ENCODE data around the gene ZNF77. TPM values are rescaled to one million over a fixed set of nuclear protein-coding genes. Genes with fewer than 3 reads are reported as not detected.
"Not testable (repeated sequence)": the region's sequence is repeated elsewhere in the genome, so short reads cannot be mapped to it uniquely, and the experiment has no call there.

The ZNF77 gene
- polyA plus RNA-seq, 10 donors = 3.6 to 8.9 (median 5.0) TPM

DNA sequence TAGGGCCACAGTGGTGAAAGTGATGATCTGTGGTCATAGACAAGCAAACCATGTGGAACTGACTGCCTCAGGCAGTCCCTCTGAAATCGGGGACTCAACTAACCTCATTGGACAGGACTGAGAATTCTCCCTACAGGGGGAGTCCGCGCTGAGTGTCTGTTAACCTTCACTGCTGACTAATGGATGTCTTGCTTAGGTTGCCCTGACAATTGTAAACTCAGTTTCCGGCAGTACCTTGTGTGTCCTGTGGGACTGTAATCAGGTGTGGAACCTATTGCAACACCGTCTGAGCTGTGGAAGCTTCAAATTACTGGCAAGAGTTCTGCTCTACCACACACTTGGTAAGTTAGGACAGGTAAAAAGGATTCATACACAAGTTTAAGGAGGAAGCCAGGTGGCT lies 21.8 kb downstream of the ZNF77 start:
- no peak for DNase-seq

DNA sequence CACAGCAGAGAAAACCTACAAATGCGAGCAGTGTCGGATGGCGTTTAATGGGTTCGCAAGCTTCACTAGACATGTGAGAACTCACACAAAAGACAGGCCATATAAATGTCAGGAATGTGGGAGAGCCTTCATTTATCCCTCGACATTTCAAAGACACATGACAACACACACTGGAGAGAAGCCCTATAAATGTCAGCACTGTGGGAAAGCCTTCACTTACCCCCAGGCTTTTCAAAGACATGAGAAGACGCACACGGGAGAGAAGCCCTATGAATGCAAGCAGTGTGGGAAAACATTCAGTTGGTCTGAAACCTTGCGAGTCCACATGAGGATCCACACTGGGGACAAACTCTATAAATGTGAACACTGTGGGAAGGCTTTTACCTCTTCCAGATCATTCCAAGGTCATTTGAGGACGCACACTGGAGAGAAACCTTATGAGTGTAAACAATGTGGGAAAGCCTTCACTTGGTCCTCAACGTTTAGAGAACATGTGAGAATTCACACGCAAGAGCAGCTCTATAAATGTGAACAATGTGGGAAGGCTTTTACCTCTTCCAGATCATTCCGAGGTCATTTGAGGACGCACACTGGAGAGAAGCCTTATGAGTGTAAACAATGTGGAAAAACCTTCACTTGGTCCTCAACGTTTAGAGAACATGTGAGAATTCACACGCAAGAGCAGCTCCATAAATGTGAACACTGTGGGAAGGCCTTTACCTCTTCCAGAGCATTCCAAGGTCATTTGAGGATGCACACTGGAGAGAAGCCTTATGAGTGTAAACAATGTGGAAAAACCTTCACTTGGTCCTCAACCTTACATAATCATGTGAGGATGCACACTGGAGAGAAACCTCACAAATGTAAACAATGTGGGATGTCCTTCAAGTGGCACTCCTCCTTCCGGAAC lies 27.2 kb downstream of the ZNF77 start:
- DNase-seq = no peak

DNA sequence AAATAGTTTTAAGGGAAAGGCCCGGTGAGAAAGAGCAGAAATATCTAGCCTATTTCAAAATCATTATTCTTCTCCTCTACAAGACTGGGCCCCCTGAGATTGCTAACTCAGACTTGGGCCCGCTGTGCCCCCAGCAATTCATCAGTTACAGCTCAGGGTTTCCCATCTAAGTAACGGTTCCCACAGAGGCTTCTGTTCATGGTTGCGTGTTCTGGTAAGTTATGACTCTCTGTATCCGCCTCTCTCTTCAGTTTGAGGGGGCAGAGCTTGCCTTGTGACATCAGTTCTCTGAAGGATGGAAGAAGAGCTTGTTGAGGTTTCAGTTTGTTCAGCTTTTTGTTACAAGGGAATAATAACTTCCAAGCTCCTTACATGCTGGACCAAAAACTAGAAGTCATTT lies 32.5 kb downstream of the ZNF77 start:
- no peak for DNase-seq

DNA sequence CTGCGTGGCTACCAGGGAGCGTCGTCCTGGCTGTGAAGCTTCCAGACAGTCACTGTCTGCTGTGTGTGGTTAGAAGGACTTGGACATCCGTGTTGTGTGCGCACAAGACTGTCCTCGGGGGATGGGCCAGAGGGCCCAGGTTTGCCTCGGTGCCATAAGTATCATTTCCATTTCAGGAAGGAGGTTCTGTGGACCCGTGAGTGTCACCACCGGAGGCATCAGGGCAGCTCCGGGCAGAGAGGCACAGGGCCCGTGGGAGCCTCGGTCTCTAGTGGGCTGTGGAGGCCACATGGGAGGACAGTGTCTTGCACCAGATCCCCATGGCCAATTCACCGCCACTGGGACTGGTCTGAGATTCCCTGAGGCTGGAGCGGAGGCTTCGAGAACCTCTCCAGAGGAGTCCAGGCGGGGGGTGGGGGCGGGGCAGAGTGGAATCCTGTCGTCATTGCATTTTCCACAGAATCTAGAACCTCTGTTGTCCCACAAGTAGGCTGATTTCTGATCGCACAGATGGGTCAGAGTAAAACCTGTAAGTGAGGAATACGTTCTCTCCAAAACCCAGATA lies 38.1 kb downstream of the ZNF77 start:
- DNase-seq = no peak

DNA sequence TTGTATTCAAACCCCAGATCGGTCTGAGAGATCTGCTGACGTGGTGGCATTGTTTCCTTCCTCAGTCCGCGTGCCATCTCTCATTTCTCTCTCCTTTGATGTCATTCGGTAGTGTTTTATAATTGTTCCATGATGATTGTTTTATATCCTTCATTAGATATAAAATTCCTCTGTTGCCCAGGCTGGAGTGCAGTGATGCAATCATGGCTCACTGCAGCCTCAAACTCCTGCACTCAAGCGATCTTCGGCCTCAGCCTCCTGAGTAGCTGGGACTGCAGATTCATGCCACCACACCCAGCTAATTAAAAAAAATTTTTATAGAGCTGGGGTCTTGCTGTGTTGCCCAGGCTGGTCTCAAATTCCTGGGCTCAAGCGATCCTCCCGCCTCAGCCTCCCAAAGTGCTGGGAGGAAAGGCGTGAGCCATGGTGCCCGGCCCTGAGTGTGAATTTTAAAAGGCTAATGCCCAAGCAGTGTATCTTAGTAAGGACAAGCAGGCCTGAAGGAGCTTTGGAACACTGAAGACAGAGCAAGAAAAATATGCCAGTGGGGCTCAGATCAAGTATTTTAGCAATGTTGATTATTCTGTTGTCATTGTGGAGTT lies 38.8 kb downstream of the ZNF77 start:
- no peak for DNase-seq

DNA sequence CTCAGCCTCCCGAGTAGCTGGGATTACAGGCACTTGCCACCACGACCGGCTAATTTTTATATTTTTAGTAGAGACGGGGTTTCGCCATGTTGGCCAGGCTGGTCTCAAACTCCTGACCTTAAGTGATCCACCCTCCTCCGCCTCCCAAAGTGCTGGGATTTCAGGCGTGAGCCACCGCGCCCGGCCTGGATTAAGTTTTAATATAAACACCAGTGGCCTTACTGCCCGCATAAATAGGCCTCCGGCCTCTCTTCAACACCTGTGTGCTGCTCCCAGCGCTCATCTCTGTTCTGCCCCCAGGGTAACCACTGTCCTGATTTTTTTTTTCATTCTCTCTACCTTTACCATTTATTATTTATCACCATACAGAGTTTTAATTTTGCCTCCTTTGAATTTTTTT lies 41.4 kb downstream of the ZNF77 start:
- DNase-seq = not testable (repeated sequence)

DNA sequence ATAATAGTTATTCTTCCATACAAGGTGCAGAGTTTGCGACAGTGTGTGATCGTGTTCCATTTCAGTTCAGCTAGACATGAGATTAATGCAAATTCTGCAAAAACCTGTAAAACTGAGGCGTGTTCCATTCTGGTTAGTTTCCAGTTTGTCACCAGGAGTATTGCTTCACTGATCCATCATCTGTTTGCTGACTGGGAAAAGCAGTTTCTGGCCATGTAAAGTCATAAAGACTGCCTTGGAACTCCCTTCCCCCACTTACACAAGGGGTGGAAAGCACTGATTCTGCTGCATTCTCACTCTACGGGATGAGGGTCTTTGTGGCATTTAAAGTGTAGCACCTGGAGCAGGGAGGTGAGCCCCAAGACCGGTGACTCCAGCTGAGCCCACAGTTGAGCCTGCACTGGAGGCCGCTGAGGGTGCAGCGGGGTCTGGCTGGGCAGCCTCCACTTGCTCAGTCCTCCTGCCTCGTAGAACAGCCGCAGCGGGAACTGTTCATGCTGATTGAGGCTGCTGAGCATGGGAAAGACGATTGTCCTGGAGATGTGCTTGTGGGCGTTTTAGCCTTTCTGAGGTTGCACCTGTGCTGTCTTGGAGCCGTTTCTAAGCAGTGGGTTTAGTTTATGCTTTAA lies 42.1 kb downstream of the ZNF77 start:
- no peak for DNase-seq

DNA sequence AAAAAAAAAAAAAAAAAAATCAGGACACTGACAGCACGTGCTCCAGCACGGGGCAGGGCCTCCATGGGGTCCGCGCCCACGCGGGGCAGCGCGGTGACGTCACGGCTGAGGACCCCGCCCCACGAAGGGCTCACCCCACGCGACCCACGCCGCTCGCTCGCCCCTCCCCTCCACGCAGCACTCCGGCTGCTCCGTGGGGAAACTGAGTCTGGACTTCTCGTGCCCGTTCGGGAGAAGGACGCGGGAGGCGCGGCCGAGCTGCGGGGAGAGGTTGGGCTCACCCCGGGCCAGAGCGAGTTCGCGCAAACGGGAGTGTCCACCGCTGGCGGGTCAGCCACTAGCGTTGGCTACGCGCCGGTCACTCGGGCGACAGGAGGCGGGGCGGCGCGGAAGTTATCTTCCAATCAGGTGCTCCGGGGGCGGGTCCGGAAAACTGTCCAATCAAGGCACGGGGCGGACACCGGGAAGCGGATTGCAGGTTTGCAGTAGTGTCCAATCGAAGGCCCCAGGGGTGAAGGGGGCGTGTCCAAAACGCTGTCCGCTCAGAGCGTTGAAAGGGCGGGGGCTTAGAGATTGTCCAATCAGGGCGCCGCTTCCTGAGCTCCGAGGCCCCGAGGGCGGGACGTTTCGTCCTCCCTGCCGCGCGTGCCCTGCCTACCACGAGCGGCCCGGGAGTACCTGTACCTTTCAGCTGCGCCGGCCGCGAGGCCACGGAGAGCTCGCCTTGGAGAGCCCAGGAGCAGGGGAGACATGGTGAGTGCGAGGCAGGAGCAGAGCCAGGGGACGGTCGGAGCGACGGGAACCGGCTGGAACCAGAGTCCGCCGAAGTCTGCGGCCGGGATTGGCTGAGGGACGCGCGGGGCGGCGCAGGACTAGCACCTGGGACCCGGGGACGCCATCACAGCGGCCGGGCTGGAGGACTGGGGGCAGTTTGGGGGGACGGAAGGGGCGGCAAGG lies 44.2 kb downstream of the ZNF77 start, which contains the start of gene ZNF57:
Gene ZNF57 (plus strand): TSS at position 633 of the 957 bp plus-strand sequence. CDS start 118 bp downstream, at position 751.
- peak; percentile 99 to 100 (median 99) for DNase-seq

DNA sequence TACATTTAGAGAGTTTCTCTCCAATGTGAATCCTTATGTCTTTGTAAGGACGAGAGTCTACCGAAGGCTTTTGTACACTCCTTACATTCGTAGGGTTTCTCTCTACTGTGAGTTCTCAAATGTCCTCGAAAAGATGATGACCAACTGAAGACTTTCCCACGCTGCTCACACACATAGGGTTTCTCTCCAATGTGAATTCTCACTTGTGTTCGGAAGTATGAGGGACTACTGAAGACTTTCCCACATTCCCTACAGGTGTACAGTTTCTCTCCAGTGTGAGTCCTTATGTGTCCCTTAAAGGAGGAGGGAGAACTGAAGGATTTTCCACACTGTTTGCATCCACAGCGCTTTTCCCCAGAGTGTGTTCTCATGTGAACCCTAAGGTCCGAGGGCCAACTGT lies 48.1 kb downstream of the ZNF77 start:
- no peak for DNase-seq

DNA sequence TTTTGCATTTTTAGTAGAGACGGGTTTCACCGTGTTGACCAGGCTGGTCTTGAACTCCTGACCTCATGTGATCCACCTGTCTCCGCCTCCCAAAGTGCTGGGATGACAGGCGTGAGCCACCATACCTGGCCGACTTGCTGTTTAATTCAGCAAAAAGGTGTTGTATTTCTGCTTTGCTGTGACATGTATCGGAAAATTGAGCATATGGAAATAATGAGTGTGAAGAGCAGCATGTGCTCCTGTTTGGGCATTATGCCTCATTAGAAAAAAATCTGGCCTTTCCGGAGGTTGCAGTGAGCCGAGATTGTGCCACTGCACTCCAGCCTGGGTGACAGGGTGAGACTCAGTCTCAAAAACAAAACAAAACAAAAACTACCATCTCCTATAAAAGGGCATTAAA lies 54.2 kb downstream of the ZNF77 start:
- not testable (repeated sequence) for DNase-seq

DNA sequence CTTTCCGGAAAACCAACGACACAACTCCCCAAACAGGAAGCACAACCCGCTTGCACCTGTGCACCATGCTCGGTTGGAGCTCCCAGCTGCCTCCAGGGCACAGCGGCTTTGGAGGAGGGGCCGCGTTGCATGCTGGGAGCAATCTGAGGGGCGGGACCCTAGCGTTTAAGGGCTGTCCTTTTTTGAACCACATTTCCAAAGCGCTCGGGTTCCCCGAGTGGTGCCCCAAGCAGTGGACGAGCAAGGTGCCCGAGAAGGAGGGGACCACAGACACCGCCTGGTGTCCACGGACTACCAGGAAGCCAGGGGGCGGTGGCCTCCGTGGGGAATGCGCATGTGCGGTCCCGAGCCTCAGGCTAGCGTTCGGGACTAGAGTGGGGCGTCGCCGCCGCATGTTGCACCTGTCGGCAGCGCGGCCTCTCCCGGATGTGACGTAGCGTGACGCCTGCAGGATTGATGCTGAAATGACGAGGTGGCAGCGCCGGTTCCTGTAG lies 56.0 kb downstream of the ZNF77 start:
- peak in 2 of 3 donors; percentile 16 to 43 for DNase-seq

DNA sequence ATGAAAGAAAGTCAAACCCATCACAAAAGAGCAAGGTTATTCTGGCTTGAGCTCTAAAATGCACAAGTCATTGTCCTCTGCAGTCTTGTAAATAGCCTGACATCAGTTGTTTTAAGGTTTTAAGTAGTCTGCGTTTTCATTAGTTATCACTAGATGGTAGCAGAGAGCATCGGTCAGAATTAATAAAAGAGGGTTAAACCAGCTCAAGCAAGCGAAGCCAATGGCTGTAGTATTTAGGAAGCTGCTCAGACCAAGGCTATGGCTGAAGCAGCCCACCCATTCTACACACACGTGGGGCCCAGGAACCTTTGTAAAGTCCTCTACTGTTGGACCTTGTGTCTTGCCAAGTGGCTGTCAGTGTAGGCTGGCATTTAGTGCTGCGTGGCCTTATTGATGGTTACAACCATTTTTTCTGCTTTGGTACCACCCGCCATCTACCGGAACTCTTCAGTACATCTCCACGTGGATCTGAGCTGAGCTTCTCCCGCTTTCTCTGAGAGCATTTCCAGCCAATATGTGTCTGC lies 57.3 kb downstream of the ZNF77 start:
- peak; percentile 46 to 81 (median 60) for DNase-seq

DNA sequence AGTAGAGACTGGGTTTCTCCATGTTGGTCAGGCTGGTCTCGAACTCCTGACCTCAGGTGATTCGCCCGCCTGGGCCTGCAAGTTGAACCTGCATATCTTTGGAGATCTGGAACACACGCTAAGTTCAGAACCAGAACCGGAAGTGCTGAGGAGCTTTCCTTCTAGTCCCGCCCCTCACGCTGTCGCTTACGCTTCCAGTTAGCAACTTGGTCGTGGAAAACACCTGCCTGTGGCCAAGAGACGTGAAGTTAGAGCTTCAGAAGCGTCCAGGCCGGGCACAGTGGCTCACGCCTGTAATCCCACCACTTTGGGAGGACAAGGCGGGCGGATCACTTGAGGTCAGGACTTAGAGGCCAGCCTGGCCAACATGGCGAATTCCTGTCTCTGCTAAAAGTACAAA lies 59.0 kb downstream of the ZNF77 start:
- no peak for DNase-seq

DNA sequence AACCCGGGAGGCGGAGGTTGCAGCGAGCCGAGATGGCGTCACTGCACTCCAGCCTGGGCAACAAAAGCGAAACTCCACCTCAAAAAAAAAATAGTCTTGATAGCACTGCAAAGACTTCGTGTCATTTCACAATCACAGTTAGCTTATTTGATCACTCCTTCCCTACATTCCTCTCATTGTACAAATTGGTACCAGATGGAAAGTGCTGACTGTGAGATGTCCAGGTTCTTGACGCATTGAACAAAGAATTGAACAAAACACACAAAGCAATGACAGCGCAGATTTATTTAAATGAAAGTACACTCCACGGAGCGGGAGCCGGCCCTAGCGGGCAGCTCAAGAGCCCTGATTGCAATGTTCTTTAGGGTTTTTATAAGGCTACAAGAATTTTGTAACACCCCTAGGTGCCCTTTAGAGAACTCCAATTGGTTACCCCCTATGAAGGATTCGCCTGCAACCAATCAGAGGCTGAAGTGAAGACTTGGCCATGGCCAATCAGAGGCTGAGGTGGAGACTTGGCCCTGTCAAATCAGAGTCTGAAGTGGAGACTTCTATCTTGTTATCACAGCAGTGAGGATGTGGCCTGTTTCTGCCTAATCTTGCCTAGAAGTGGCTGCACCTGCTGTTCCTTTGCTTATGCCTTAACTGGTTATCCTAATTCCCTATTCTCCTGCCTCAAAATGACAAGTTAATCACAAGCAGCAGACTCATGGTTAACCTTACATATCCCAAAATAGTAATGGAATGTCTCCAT lies 60.9 kb downstream of the ZNF77 start:
- no peak for DNase-seq

Other genes with a start within 250 kb of the ZNF77 start
- gene GNG7, start 242.3 kb downstream of the ZNF77 start, polyA plus RNA-seq (ENCODE audit: insufficient read length in 10 of 10) = 1 to 10 TPM; 1.6 to 3.6 (median 2.3) TPM
- gene DIRAS1, start 223.6 kb downstream of the ZNF77 start, polyA plus RNA-seq (ENCODE audit: insufficient read length in 10 of 10) = 1 to 10 TPM; 1.2 to 5.2 (median 2.0) TPM
- 10 to 100 TPM; 10.9 to 18.5 (median 14.3) TPM for gene SLC39A3, start 205.0 kb downstream of the ZNF77 start, polyA plus RNA-seq (ENCODE audit: insufficient read length in 10 of 10)
- 10 to 100 TPM; 67.0 to 89.5 (median 79.3) TPM for gene SGTA, start 161.7 kb downstream of the ZNF77 start, polyA plus RNA-seq (ENCODE audit: insufficient read length in 10 of 10)
- gene THOP1, start 159.5 kb downstream of the ZNF77 start, polyA plus RNA-seq (ENCODE audit: insufficient read length in 10 of 10) = 10 to 100 TPM; 34.6 to 54.8 (median 42.9) TPM
- gene ZNF554, start 125.1 kb downstream of the ZNF77 start, polyA plus RNA-seq (ENCODE audit: insufficient read length in 10 of 10) = 1 to 10 TPM; 4.5 to 7.7 (median 5.3) TPM
- 10 to 100 TPM; 11.0 to 20.9 (median 13.1) TPM for gene ZNF555, start 103.5 kb downstream of the ZNF77 start, polyA plus RNA-seq (ENCODE audit: insufficient read length in 10 of 10)
- gene ZNF556, start 77.6 kb downstream of the ZNF77 start, polyA plus RNA-seq (ENCODE audit: insufficient read length in 10 of 10) = 10 to 100 TPM; 21.6 to 50.3 (median 35.9) TPM
- 1 to 10 TPM; 2.2 to 4.9 (median 3.0) TPM for gene ZNF57, start 44.0 kb downstream of the ZNF77 start, polyA plus RNA-seq (ENCODE audit: insufficient read length in 10 of 10)
- under 1 TPM; 0.30 to 0.91 (median 0.55) TPM for gene TLE6, start 32.6 kb upstream of the ZNF77 start, polyA plus RNA-seq (ENCODE audit: insufficient read length in 10 of 10)
- gene TLE2, start 84.3 kb upstream of the ZNF77 start, polyA plus RNA-seq (ENCODE audit: insufficient read length in 10 of 10) = 10 to 100 TPM; 22.1 to 34.1 (median 26.1) TPM
- gene TLE5, start 117.5 kb upstream of the ZNF77 start, polyA plus RNA-seq (ENCODE audit: insufficient read length in 10 of 10) = 100 to 1,000 TPM; 595 to 763 (median 675) TPM
- 10 to 100 TPM; 47.1 to 69.0 (median 58.5) TPM for gene GNA11, start 149.4 kb upstream of the ZNF77 start, polyA plus RNA-seq (ENCODE audit: insufficient read length in 10 of 10)
- gene GNA15, start 191.1 kb upstream of the ZNF77 start, polyA plus RNA-seq (ENCODE audit: insufficient read length in 10 of 10) = 1 to 10 TPM; 1.4 to 3.3 (median 1.8) TPM
- 1 to 10 TPM in 1 of 10 donors, under 1 TPM in 9; 0.24 to 3.6 (median 0.44) TPM for gene S1PR4, start 233.8 kb upstream of the ZNF77 start, polyA plus RNA-seq (ENCODE audit: insufficient read length in 10 of 10)
- gene NCLN, start 241.0 kb upstream of the ZNF77 start, polyA plus RNA-seq (ENCODE audit: insufficient read length in 10 of 10) = 10 to 100 TPM; 20.8 to 37.5 (median 28.4) TPM